A673 (cell line): ENCODE measurements around the gene EBP. TPM values are rescaled to one million over a fixed set of nuclear protein-coding genes. Genes with fewer than 3 reads are reported as not detected.

Experiments
- BruUV-seq: library from RNA; stranded (reverse); fragments of 400-500 nt; replicated peaks from 2 replicates; lab custom pipeline; 2021; lab: Mats Ljungman, UMichigan
- CTCF ChIA-PET: fragments of 300-600 bp; sonication (Branson Sonifier 250); formaldehyde crosslinking; loops from one replicate; lab custom pipeline; 2022; ENCODE audit warnings: antibody characterized with exemption; lab: Charles Lee
- POLR2A ChIA-PET: fragments of 300-600 bp; sonication (Branson Sonifier 250); formaldehyde crosslinking; loops from one replicate; lab custom pipeline; 2022; ENCODE audit warnings: antibody characterized with exemption; ENCODE audit not compliant: low non-redundant PET; lab: Charles Lee
- DNase-seq: peaks from one replicate; pipeline ENCODE4 v3.0.0-alpha.2; 2015; ENCODE audit warnings: low spot score
- H3K27ac ChIP-seq: fragments of 200-600 bp; sonication (generic); 2 replicates; pipeline ENCODE4 v1.5.1; 2016; ENCODE audit warnings: mixed run types, low read depth, mild to moderate bottlenecking, mixed read lengths, antibody characterized with exemption, low read length; ENCODE audit not compliant: poor library complexity, severe bottlenecking
- H3K27me3 ChIP-seq: fragments of 200-600 bp; sonication (generic); replicated peaks from 2 replicates; pipeline ENCODE4 v1.6.1; 2017; ENCODE audit warnings: mixed run types, low read depth, mild to moderate bottlenecking, mixed read lengths, antibody characterized with exemption, low read length; ENCODE audit not compliant: insufficient read depth, poor library complexity
- H3K36me3 ChIP-seq: fragments of 200-600 bp; sonication (generic); 2 replicates; pipeline ENCODE4 v1.6.1; 2016; ENCODE audit warnings: mixed run types, mild to moderate bottlenecking, mixed read lengths, antibody characterized with exemption, low read length; ENCODE audit not compliant: insufficient read depth, poor library complexity, severe bottlenecking
- H3K4me1 ChIP-seq: fragments of 200-600 bp; sonication (generic); 2 replicates; pipeline ENCODE4 v1.6.1; 2017; ENCODE audit warnings: mixed run types, mild to moderate bottlenecking, mixed read lengths, antibody characterized with exemption, low read length; ENCODE audit not compliant: insufficient read depth, poor library complexity, severe bottlenecking
- H3K4me3 ChIP-seq: fragments of 200-600 bp; sonication (generic); 2 replicates; pipeline ENCODE4 v1.5.1; 2016; ENCODE audit warnings: low read depth, mixed run types, mild to moderate bottlenecking, mixed read lengths, low read length; ENCODE audit not compliant: poor library complexity, severe bottlenecking
- H3K9me3 ChIP-seq: fragments of 200-600 bp; sonication (generic); 2 replicates; pipeline ENCODE4 v1.6.1; 2016; ENCODE audit warnings: mixed run types, low read depth, mild to moderate bottlenecking, mixed read lengths, antibody characterized with exemption, low read length; ENCODE audit not compliant: poor library complexity, severe bottlenecking
- CTCF ChIP-seq: fragments of 300-800, 200-600 bp; sonication (generic); conservative IDR thresholded peaks from 2 replicates; pipeline ENCODE4 v1.5.1; 2017; ENCODE audit warnings: low read depth, mild to moderate bottlenecking, antibody characterized with exemption, low read length, moderate library complexity, mixed read lengths
- EZH2 ChIP-seq: fragments of 200-600 bp; sonication (generic); IDR thresholded peaks from 2 replicates; pipeline ENCODE4 v1.6.1; 2017; ENCODE audit warnings: borderline replicate concordance, low read depth, mild to moderate bottlenecking, mixed read lengths, antibody characterized with exemption, low read length; ENCODE audit not compliant: poor library complexity, severe bottlenecking
- intact Hi-C: fragments of 100-400 bp; cut with micrococcal nuclease; formaldehyde crosslinking; loops from one replicate; pipeline ENCODE4 v1.10.0; 2022; ENCODE audit not compliant: unreplicated experiment
- total RNA-seq: library from RNA; stranded (reverse); gene quantifications from 2 replicates; pipeline ENCODE4 v1.2.3, GENCODE V29; 2021

Gene EBP
- total RNA-seq, 1 experiment from 2014 or later, result 155 TPM

DNA sequence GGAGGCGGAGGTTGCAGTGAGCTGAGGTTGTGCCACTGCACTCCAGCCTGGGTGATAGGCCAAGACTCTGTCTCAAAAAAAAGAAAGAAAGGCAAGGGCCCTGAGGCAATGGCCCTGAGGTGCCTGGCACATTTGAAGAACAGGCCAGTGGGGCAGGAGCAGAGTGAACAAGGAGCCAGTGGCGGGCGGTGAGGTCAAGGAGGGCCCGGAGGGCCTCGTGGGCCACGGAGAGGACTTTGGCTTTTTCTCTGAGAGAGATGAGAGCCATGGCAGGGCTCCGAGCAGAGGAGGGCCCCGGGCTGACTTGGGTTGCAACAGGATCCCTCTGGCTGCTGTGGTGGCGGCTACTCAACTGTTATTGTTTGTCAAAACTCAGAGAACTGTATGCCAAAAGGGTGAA is 32.3 kb upstream of the EBP start:
- Histone ChIP-seq H3K9me3 (no peaks in the 10 kb centered on the region), H3K4me3 (no peak overlapping the region), H3K4me1 (no peaks in the 10 kb centered on the region), H3K27ac (no peak overlapping the region), H3K36me3 (no peaks in the 10 kb centered on the region), H3K27me3 (no peaks in the 10 kb centered on the region)
- ChIA-PET POLR2A (no interaction called here), CTCF (no interaction called here)
- DNase-seq, result no peak
- BruUV-seq, result no TSS peak
- TF ChIP-seq EZH2, result no peak
- TF ChIP-seq CTCF, result no peak
- intact Hi-C loops, result no loop called here

GRCh38 chrX:48489892-48490291 is 31.7 kb upstream of the EBP start:
- BruUV-seq, result no TSS peak
- POLR2A ChIA-PET, result no interaction called here
- intact Hi-C loops, result loop anchor here (10.0 kb wide), 1 partner anchor 405 kb away; no protein-coding TSS in a partner anchor
- TF ChIP-seq CTCF, result no peak
- TF ChIP-seq EZH2, result no peak
- no peak overlapping the region for H3K27ac ChIP-seq
- no peaks in the 10 kb centered on the region for H3K27me3 ChIP-seq
- no peaks in the 10 kb centered on the region for H3K36me3 ChIP-seq
- no peak overlapping the region for H3K4me3 ChIP-seq
- no peaks in the 10 kb centered on the region for H3K9me3 ChIP-seq
- CTCF ChIA-PET, result no interaction called here
- DNase-seq, result no peak
- no peaks in the 10 kb centered on the region for H3K4me1 ChIP-seq

DNA sequence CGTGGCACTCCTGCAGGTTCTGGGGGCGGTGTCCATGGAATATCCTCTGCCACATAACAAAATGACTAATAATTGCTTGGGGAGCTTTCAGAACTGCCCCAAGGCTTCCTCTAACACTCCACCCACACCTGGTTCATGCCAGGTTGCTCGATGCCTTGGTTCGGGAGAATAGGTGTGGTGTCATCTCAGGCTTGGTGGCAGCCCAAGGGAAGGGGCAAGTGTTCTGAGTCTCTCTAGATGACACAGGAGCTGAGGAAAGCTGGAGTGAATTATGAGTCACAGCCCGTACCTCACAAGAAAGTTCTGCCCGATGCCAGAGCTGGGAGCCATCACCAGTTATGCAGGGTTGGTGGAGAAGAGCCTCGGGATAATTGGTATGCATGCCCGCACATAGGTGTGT is 30.9 kb upstream of the EBP start:
- Histone ChIP-seq H3K27ac (no peak overlapping the region), H3K4me1 (no peaks in the 10 kb centered on the region), H3K27me3 (no peaks in the 10 kb centered on the region), H3K9me3 (no peaks in the 10 kb centered on the region), H3K4me3 (no peak overlapping the region), H3K36me3 (no peaks in the 10 kb centered on the region)
- no TSS peak for BruUV-seq
- POLR2A ChIA-PET, result no interaction called here
- DNase-seq, result no peak
- CTCF ChIA-PET, result no interaction called here
- intact Hi-C loops, result loop anchor here (10.0 kb wide), 1 partner anchor 406 kb away; no protein-coding TSS in a partner anchor
- TF ChIP-seq EZH2 (no peak), CTCF (no peak)
